CD4-positive, CD25-positive, alpha-beta regulatory T cell (primary cell): ENCODE results near the gene SLC5A6. TPM values are rescaled to one million over a fixed set of nuclear protein-coding genes. Genes with fewer than 3 reads are reported as not detected.
"Not testable (repeated sequence)": the region's sequence is repeated elsewhere in the genome, so short reads cannot be mapped to it uniquely, and the experiment has no call there.

Experiments used
- ATAC-seq, 2 donors: fragments of 150-1000 bp; cut with Tn5 transposase; one replicate each; pipeline ENCODE4 v1.10.0; 2021; ENCODE audit warnings: low read depth in 2 of 2, moderate number of reproducible peaks in 2 of 2, moderate library complexity in 1 of 2
- DNase-seq, 3 donors: peaks; one replicate each; pipeline versions ENCODE4 v3.0.0 to v3.0.0-alpha.2; 2012 to 2022; ENCODE audit warnings: mixed read lengths in 1 of 3
- H3K27ac ChIP-seq: one replicate; pipeline ENCODE4 v1.7.0; 2013; ENCODE audit warnings: mild to moderate bottlenecking, low read length; ENCODE audit not compliant: insufficient read depth, poor library complexity, severe bottlenecking
- H3K27me3 ChIP-seq: one replicate; pipeline ENCODE4 v1.7.0; 2013; ENCODE audit warnings: low read length; ENCODE audit not compliant: control insufficient read depth, insufficient read depth
- H3K36me3 ChIP-seq: one replicate; pipeline ENCODE4 v1.7.0; 2013; ENCODE audit warnings: mild to moderate bottlenecking, low read length, moderate library complexity; ENCODE audit not compliant: control insufficient read depth, insufficient read depth
- H3K4me1 ChIP-seq: 2 replicates; pipeline ENCODE4 v1.7.0; 2013; ENCODE audit warnings: mild to moderate bottlenecking, low read length; ENCODE audit not compliant: insufficient read depth, control insufficient read depth, poor library complexity, severe bottlenecking
- H3K4me3 ChIP-seq: one replicate; pipeline ENCODE4 v1.7.0; 2013; ENCODE audit warnings: low read depth, mild to moderate bottlenecking, low read length, moderate library complexity
- H3K9me3 ChIP-seq, 2 experiments: 1 replicate in 1 of 2; 2 replicates in 1 of 2; pipeline ENCODE4 v1.7.0; 2013; ENCODE audit warnings: low read length in 2 of 2, mild to moderate bottlenecking in 1 of 2, moderate library complexity in 1 of 2; ENCODE audit not compliant: control insufficient read depth in 2 of 2
- H3K27ac Mint-ChIP-seq, 3 donors: one replicate each; pipeline ENCODE4 v1.8.0; 2020 to 2022; ENCODE audit warnings: mild to moderate bottlenecking in 3 of 3, mixed read lengths in 3 of 3, moderate library complexity in 2 of 3
- H3K27me3 Mint-ChIP-seq: one replicate; pipeline ENCODE4 v1.8.0; 2022; ENCODE audit warnings: mild to moderate bottlenecking, mixed read lengths
- H3K36me3 Mint-ChIP-seq: one replicate; pipeline ENCODE4 v1.8.0; 2020; ENCODE audit warnings: mixed read lengths
- H3K4me1 Mint-ChIP-seq, 4 donors: one replicate each; pipeline ENCODE4 v1.8.0; 2020 to 2022; ENCODE audit warnings: mixed read lengths in 4 of 4, mild to moderate bottlenecking in 1 of 4
- H3K4me3 Mint-ChIP-seq, 4 donors: one replicate each; pipeline ENCODE4 v1.8.0; 2020 to 2022; ENCODE audit warnings: mild to moderate bottlenecking in 4 of 4, mixed read lengths in 4 of 4, moderate library complexity in 3 of 4
- H3K9me3 Mint-ChIP-seq, 7 donors: one replicate each; pipeline ENCODE4 v1.8.0; 2020 to 2022; ENCODE audit warnings: mixed read lengths in 7 of 7, mild to moderate bottlenecking in 3 of 7, moderate library complexity in 2 of 7
- polyA plus RNA-seq, 4 donors: library from polyadenylated mRNA; unstranded; fragments of 300-500 nt; fragmentation: Illumina TruSeq; gene quantifications; one replicate each; pipeline ENCODE4 v1.2.3, GENCODE V29; 2021
- total RNA-seq: library from RNA; stranded (reverse); gene quantifications from one replicate; pipeline ENCODE4 v1.2.3, GENCODE V29; 2022

SLC5A6 gene
- total and polyA plus RNA-seq, 5 donors from 2014 or later: 15.5 to 154 (median 17.3) TPM

- H3K4me1 Mint-ChIP-seq: peaks cover 0 to 9% (median 4%) of the 10 kb centered on the region in 4 donors
- peaks cover 0 to 1% (median 0%) of the 10 kb centered on the region in 7 donors for H3K9me3 Mint-ChIP-seq
- H3K27ac Mint-ChIP-seq: no peak overlapping the region
- no peak overlapping the region for H3K4me3 Mint-ChIP-seq
- H3K9me3 ChIP-seq: no peaks in the 10 kb centered on the region
- peaks cover 33% of the 10 kb centered on the region for H3K36me3 Mint-ChIP-seq
- H3K36me3 ChIP-seq: peaks cover 50% of the 10 kb centered on the region
- no peaks in the 10 kb centered on the region for H3K27me3 Mint-ChIP-seq
- H3K4me3 ChIP-seq: no peak overlapping the region
- no peak overlapping the region for H3K27ac ChIP-seq
- DNase-seq: no peak
- no peak for ATAC-seq
- no peaks in the 10 kb centered on the region for H3K4me1 ChIP-seq
- H3K27me3 ChIP-seq: no peaks in the 10 kb centered on the region
Measured at GRCh38 chr2:27201675-27202074, 10.4 kb downstream of the SLC5A6 start.

- Mint-ChIP-seq H3K27me3 (no peaks in the 10 kb centered on the region), H3K27ac (no peak overlapping the region), H3K4me1 (peaks cover 0 to 2% (median 0%) of the 10 kb centered on the region in 4 donors), H3K4me3 (no peak overlapping the region), H3K9me3 (peaks cover 0 to 1% (median 0%) of the 10 kb centered on the region in 7 donors), H3K36me3 (peaks cover 18% of the 10 kb centered on the region)
- ATAC-seq (no peak), DNase-seq (no peak)
- Histone ChIP-seq H3K36me3 (peaks cover 35% of the 10 kb centered on the region), H3K4me3 (no peak overlapping the region), H3K9me3 (no peaks in the 10 kb centered on the region), H3K27me3 (no peaks in the 10 kb centered on the region), H3K27ac (no peak overlapping the region), H3K4me1 (no peaks in the 10 kb centered on the region)
Measured at GRCh38 chr2:27199241-27199640, 12.8 kb downstream of the SLC5A6 start.

GRCh38 chr2:27198627-27199026, 13.4 kb downstream of the SLC5A6 start:
- no peak for ATAC-seq
- Histone ChIP-seq H3K9me3 (no peaks in the 10 kb centered on the region), H3K4me1 (no peaks in the 10 kb centered on the region), H3K4me3 (no peak overlapping the region), H3K36me3 (peaks cover 29% of the 10 kb centered on the region), H3K27ac (no peak overlapping the region), H3K27me3 (no peaks in the 10 kb centered on the region)
- Mint-ChIP-seq H3K27me3 (no peaks in the 10 kb centered on the region), H3K27ac (peak overlapping the region in 2 of 3 donors; percentile 26 to 64), H3K9me3 (peaks cover 0 to 1% (median 0%) of the 10 kb centered on the region in 7 donors), H3K36me3 (peaks cover 18% of the 10 kb centered on the region), H3K4me1 (peaks cover 0 to 2% (median 0%) of the 10 kb centered on the region in 4 donors), H3K4me3 (no peak overlapping the region)
- no peak for DNase-seq

DNA sequence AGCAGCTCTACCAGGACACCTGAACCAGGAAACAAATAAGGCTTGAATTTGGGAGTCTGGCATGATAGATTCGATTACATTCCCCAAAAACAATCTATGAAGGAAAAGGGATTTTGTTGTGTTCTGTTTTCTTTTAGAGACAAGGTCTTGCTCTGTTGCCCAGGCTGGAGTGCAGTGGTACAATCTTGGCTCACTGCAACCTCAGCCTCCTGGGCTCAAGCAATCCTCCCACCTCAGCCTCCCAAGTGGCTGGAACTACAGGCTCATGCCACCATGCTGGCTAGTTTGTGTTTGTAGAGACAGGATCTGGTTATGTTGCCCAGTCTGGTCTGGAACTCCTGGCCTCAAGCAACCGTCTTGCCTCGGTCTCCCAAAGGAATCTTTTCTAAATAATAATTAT, 14.0 kb downstream of the SLC5A6 start:
- not testable (repeated sequence) for H3K27ac Mint-ChIP-seq, DNase-seq

GRCh38 chr2:27195799-27196198, 16.3 kb downstream of the SLC5A6 start:
- not testable (repeated sequence) for H3K9me3 Mint-ChIP-seq, H3K4me1 Mint-ChIP-seq, DNase-seq, H3K9me3 ChIP-seq, H3K4me3 Mint-ChIP-seq, H3K4me1 ChIP-seq, ATAC-seq, H3K27ac Mint-ChIP-seq, H3K27me3 ChIP-seq, H3K27ac ChIP-seq, H3K36me3 Mint-ChIP-seq, H3K4me3 ChIP-seq, H3K36me3 ChIP-seq
- peaks cover 15% of the 10 kb centered on the region for H3K27me3 Mint-ChIP-seq

More for the DNA sequence above, 14.0 kb downstream of the SLC5A6 start:
- H3K4me3 ChIP-seq, H3K4me1 ChIP-seq, H3K9me3 Mint-ChIP-seq, H3K27ac ChIP-seq, ATAC-seq, H3K9me3 ChIP-seq, H3K4me3 Mint-ChIP-seq, H3K27me3 ChIP-seq, H3K27me3 Mint-ChIP-seq, H3K4me1 Mint-ChIP-seq: not testable (repeated sequence)
- peaks cover 25% of the 10 kb centered on the region for H3K36me3 ChIP-seq
- peaks cover 12% of the 10 kb centered on the region for H3K36me3 Mint-ChIP-seq

DNA sequence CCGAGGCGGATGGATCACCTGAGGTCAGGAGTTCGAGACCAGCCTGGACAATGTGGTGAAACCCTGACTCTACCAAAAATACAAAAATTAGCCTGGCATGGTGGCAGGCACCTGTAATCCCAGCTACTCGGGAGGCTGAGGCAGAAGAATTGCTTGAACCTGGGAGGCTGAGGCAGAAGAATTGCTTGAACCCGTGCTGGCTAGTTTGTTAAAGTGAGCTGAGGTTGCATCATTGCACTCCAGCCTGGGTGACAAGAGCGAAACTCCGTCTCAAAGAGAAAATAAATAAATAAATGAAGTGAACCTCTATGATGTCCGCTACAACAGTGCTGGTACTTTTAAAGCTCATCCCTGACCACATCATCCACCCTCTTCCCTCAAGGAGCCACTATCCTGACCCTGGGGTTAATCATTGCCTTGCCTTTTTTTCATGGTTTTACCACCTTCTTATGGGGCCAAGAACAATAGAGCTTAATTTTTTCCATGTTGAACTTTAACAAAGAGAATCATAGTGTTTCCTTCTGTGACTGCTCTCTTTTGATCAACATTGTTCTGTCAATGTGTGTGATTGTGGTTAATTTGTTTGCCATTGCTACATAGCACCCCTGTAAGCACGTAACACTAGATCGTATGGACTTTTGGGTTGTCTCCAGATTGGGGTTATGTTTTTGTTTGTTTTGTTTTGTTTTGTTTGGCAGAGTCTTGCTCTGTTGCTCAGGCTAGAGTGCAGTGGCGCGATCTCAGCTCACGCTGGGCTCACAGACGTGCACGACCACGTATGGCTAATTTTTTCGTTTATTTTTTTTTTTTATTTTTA, 17.3 kb downstream of the SLC5A6 start:
- H3K27ac ChIP-seq: no peak overlapping the region
- H3K9me3 ChIP-seq: no peaks in the 10 kb centered on the region
- peaks cover 0 to 3% (median 1%) of the 10 kb centered on the region in 4 donors for H3K4me1 Mint-ChIP-seq
- no peak overlapping the region for H3K4me3 ChIP-seq
- H3K4me1 ChIP-seq: no peaks in the 10 kb centered on the region
- DNase-seq: no peak
- H3K36me3 ChIP-seq: peaks cover 4% of the 10 kb centered on the region
- no peak for ATAC-seq
- H3K27ac Mint-ChIP-seq: no peak overlapping the region
- no peaks in the 10 kb centered on the region for H3K9me3 Mint-ChIP-seq
- peaks cover 3% of the 10 kb centered on the region for H3K36me3 Mint-ChIP-seq
- no peaks in the 10 kb centered on the region for H3K27me3 ChIP-seq
- H3K27me3 Mint-ChIP-seq: peaks cover 15% of the 10 kb centered on the region
- H3K4me3 Mint-ChIP-seq: no peak overlapping the region

DNA sequence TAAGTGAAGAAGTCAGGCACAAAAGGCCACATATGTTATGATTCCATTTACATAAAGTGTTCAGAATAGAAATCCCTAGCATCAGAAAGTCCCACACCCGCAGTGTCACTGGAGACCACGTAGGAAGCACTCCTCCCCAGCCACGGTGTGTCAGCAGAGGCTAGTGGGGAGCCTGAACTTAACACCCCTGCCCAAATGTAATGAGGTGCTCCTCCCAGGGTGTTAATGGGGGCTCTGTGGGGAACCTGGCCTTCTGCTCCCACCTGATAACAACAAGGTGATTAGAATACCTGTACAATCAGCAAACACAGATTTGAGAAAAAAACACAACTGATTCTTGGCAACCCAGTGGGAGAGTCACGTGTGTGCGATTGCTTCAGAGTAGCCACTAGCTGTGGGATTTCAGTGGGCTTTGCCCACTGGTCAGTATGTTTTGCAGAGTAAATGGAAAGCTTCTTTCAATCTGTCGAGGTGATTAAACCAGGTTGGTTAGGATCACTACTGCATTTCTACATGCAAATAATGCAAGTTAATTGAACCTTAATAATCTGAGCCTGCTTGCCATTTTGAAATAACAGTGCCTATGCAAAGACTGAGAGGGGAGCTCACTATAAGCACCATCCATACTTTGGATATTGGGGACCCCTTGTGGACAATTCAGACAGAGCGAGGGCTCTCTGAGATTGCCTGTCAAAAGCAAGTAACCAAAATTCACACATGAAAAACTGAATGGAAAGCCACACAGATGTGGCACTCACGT, 20.8 kb downstream of the SLC5A6 start:
- DNase-seq: peak; percentile 31 to 66 (median 58)
- H3K4me1 Mint-ChIP-seq: peaks cover 0 to 3% (median 1%) of the 10 kb centered on the region in 4 donors
- H3K27ac ChIP-seq: no peak overlapping the region

More for the DNA sequence above, 20.8 kb downstream of the SLC5A6 start:
- H3K4me3 ChIP-seq: no peak overlapping the region
- H3K4me1 ChIP-seq: no peaks in the 10 kb centered on the region
- Mint-ChIP-seq H3K9me3 (no peaks in the 10 kb centered on the region), H3K4me3 (no peak overlapping the region), H3K36me3 (no peaks in the 10 kb centered on the region), H3K27me3 (peaks cover 29% of the 10 kb centered on the region), H3K27ac (no peak overlapping the region)
- no peaks in the 10 kb centered on the region for H3K27me3 ChIP-seq
- no peaks in the 10 kb centered on the region for H3K36me3 ChIP-seq
- H3K9me3 ChIP-seq: no peaks in the 10 kb centered on the region
- peak; percentile 81 to 90 for ATAC-seq
